GM19023 (cell line): ENCODE measurements around the gene TNFAIP8L3.

Source experiments
- ATAC-seq: cut with Tn5 transposase; IDR thresholded peaks from one replicate; pipeline ENCODE4 v1.9.1; 2021; ENCODE audit warnings: mild to moderate bottlenecking, moderate library complexity; ENCODE audit not compliant: unreplicated experiment

The TNFAIP8L3 gene

GRCh38 chr15:51011212-51011611 is 83.5 kb downstream of the TNFAIP8L3 start:
- ATAC-seq: no peak

DNA sequence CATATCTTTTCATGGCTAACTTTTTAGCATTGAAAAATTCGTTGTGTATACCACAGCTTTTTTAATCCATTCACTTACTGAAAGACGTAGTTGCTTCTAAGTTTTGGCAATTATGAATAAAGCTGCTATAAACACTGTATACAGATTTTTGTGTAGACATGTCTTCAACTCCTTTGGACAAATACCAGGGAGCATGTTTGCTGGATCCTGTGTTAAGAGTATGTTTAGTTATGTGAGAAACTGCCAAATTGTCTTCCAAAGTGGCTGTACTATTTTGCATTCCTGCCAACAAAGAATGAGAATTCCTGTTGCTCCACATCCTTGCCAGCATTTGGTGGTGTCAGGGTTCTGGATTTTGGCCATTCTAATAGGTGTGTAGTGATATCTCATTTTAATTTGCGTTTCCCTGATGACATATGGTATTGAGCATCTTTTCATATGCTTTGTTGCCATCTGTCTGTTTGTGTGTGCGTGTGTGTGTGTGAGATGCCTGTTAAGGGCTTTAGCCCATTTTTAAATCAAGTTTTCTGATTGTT is 87.5 kb downstream of the TNFAIP8L3 start:
- no peak for ATAC-seq
